Fibroblast of lung (primary cell): ENCODE results near the gene SNORC. TPM values are rescaled to one million over a fixed set of nuclear protein-coding genes. Genes with fewer than 3 reads are reported as not detected.

Experiments used
- DNase-seq, 2 donors: peaks; one replicate each; pipeline versions ENCODE4 v3.0.0 to v3.0.0-alpha.2; 2010; ENCODE audit warnings: low read depth in 2 of 2
- H2AFZ ChIP-seq: 2 replicates; pipeline ENCODE4 v1.5.1; 2012; ENCODE audit warnings: low read length, control low read depth, inconsistent platforms
- H3K27ac ChIP-seq: 2 replicates; pipeline ENCODE4 v1.5.1; 2011; ENCODE audit warnings: low read length, control low read depth; ENCODE audit not compliant: insufficient read depth
- H3K27me3 ChIP-seq: 2 replicates; pipeline ENCODE4 v1.5.1; 2011; ENCODE audit warnings: mild to moderate bottlenecking, low read length; ENCODE audit not compliant: control insufficient read depth, insufficient read depth
- H3K36me3 ChIP-seq: 2 replicates; pipeline ENCODE4 v1.5.1; 2011; ENCODE audit warnings: low read length; ENCODE audit not compliant: control insufficient read depth, insufficient read depth
- H3K4me1 ChIP-seq: 2 replicates; pipeline ENCODE4 v1.5.1; 2011; ENCODE audit warnings: low read length; ENCODE audit not compliant: control insufficient read depth, insufficient read depth; ENCODE audit errors: extremely low read depth
- H3K4me2 ChIP-seq: 2 replicates; pipeline ENCODE4 v1.5.1; 2011; ENCODE audit warnings: low read length, control low read depth; ENCODE audit not compliant: insufficient read depth; ENCODE audit errors: extremely low read depth
- H3K4me3 ChIP-seq, 4 experiments: fragments of 200-600 bp in 1 of 4; sonication (generic) in 1 of 4; replicated peaks in 1 of 4; 2 replicates each; pipeline ENCODE4 v1.5.1; 2011 to 2016; ENCODE audit warnings: low read length in 4 of 4, low read depth in 3 of 4, mild to moderate bottlenecking in 3 of 4, control low read depth in 2 of 4, inconsistent platforms in 1 of 4, mixed read lengths in 1 of 4; ENCODE audit not compliant: insufficient read depth in 1 of 4; ENCODE audit errors: control extremely low read depth in 1 of 4
- H3K79me2 ChIP-seq: 2 replicates; pipeline ENCODE4 v1.5.1; 2012; ENCODE audit warnings: mild to moderate bottlenecking, low read length, inconsistent platforms; ENCODE audit not compliant: control insufficient read depth, insufficient read depth
- H3K9ac ChIP-seq: 2 replicates; pipeline ENCODE4 v1.5.1; 2011; ENCODE audit warnings: mild to moderate bottlenecking, low read length, control low read depth; ENCODE audit not compliant: insufficient read depth
- H3K9me3 ChIP-seq: 2 replicates; pipeline ENCODE4 v1.5.1; 2012; ENCODE audit warnings: low read depth, low read length; ENCODE audit not compliant: control insufficient read depth, insufficient read depth
- H4K20me1 ChIP-seq: 2 replicates; pipeline ENCODE4 v1.5.1; 2011; ENCODE audit warnings: low read length; ENCODE audit not compliant: control insufficient read depth, insufficient read depth; ENCODE audit errors: extremely low read depth
- CTCF ChIP-seq, 2 donors: IDR thresholded peaks in 1 of 2; conservative IDR thresholded peaks in 1 of 2; 1 replicate in 1 of 2; 2 replicates in 1 of 2; pipeline ENCODE4 v1.5.1; 2011 to 2012; ENCODE audit warnings: low read length in 2 of 2, control low read depth in 1 of 2, inconsistent platforms in 1 of 2, low read depth in 1 of 2, mild to moderate bottlenecking in 1 of 2
- EZH2 ChIP-seq: IDR thresholded peaks from 2 replicates; pipeline ENCODE4 v1.5.1; 2012; ENCODE audit warnings: low read length, control low read depth, mild to moderate bottlenecking; ENCODE audit errors: missing control alignments
- polyA plus RNA-seq, 2 donors: library from polyadenylated mRNA; depleted of rRNA in 1 of 2; stranded (reverse) in 1 of 2; unstranded in 1 of 2; fragments of >200 nt; gene quantifications; 2 replicates each; pipeline ENCODE4 v1.2.1, GENCODE V29; 2011 to 2012; ENCODE audit warnings: missing spikeins in 1 of 2
- total RNA-seq: library from RNA; depleted of rRNA; stranded (reverse); fragments of >200 nt; gene quantifications from 2 replicates; pipeline ENCODE4 v1.2.1, GENCODE V29; 2014

The SNORC gene
- total and polyA plus RNA-seq, 2 donors (not counting 1 experiment from before 2014, with no cell fraction given), result 0.14 to 0.83 TPM

DNA sequence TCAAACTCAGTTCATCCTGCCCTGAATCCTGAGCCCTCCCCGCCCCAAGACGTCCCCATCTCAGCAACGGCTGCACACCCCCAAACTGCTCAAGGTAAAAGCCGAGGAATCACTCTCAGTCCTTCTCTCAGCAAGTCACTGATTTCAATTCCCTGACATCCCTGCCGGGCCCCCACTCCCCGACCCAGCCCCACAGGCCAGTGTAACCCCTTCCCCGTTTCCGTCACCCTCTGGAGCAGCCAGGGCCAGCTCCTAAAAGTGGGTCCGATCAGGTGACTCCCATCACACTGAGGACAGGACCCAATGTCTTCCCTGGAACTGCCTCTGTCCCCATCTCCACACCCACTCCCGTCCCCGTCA lies 20.5 kb downstream of the SNORC start:
- Histone ChIP-seq H3K4me1 (no peaks in the 10 kb centered on the region), H3K79me2 (no peaks in the 10 kb centered on the region), H3K27ac (no peak overlapping the region), H3K9ac (no peak overlapping the region), H3K36me3 (no peaks in the 10 kb centered on the region), H2AFZ (no peak overlapping the region), H3K4me2 (no peak overlapping the region), H4K20me1 (no peaks in the 10 kb centered on the region), H3K27me3 (no peaks in the 10 kb centered on the region), H3K9me3 (no peaks in the 10 kb centered on the region), H3K4me3 (no peak overlapping the region)
- TF ChIP-seq CTCF (conservative IDR thresholded peaks at IDR 0.05 in 1 of 2, IDR thresholded peaks at IDR 0.05 in 1 of 2; ENCODE audit: low read depth in 1 of 2, low read length in 2 of 2), result no peak
- TF ChIP-seq EZH2, result no peak
- no peak for DNase-seq

- Histone ChIP-seq H3K4me3 (no peak overlapping the region), H3K9me3 (no peaks in the 10 kb centered on the region), H3K4me2 (no peak overlapping the region), H3K9ac (no peak overlapping the region), H2AFZ (no peak overlapping the region), H3K27ac (no peak overlapping the region), H3K4me1 (no peaks in the 10 kb centered on the region), H3K36me3 (no peaks in the 10 kb centered on the region), H3K79me2 (no peaks in the 10 kb centered on the region), H3K27me3 (no peaks in the 10 kb centered on the region), H4K20me1 (no peaks in the 10 kb centered on the region)
- DNase-seq, result peak in 1 of 2 donors; percentile 40
- TF ChIP-seq EZH2, result no peak
- no peak for TF ChIP-seq CTCF (conservative IDR thresholded peaks at IDR 0.05 in 1 of 2, IDR thresholded peaks at IDR 0.05 in 1 of 2; ENCODE audit: low read depth in 1 of 2, low read length in 2 of 2)
These were observed 21.0 kb downstream of the SNORC start for GRCh38 chr2:232890896-232891601.

DNA sequence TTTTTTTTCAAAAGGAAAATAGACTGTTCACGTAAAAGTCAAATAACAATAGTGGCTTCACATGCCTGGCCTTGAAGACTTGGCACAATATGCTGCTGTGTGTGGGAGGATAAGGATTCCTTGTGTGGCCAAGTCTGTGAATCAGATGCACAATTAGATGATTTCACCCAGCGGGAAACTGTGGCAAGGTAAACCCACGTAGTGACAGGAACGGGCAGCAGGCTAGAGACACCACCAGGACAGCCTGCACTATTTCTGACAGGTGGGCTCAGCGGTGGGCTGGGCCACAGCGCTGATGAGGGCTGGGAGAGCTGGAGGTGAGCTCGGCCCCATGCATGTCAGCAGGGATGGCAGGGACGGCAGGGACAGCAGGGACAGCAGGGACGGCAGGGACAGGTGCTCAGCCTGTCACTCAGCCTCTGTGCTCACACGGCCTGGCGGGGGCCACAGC lies 21.6 kb downstream of the SNORC start:
- H3K9ac ChIP-seq, result no peak overlapping the region
- no peak overlapping the region for H3K4me2 ChIP-seq
- H3K9me3 ChIP-seq, result no peaks in the 10 kb centered on the region
- no peaks in the 10 kb centered on the region for H3K4me1 ChIP-seq
- no peak for TF ChIP-seq EZH2
- TF ChIP-seq CTCF (conservative IDR thresholded peaks at IDR 0.05 in 1 of 2, IDR thresholded peaks at IDR 0.05 in 1 of 2; ENCODE audit: low read depth in 1 of 2, low read length in 2 of 2), result no peak
- no peak overlapping the region for H3K27ac ChIP-seq
- H3K4me3 ChIP-seq, result no peak overlapping the region
- peak in 1 of 2 donors; percentile 87 for DNase-seq
- no peaks in the 10 kb centered on the region for H3K79me2 ChIP-seq
- H3K36me3 ChIP-seq, result no peaks in the 10 kb centered on the region
- H3K27me3 ChIP-seq, result no peaks in the 10 kb centered on the region
- H2AFZ ChIP-seq, result no peak overlapping the region
- no peaks in the 10 kb centered on the region for H4K20me1 ChIP-seq
